SK-N-MC (cell line): ENCODE data around the gene BACH2.
A peak's percentile ranks its signal among the peaks of the same experiment; 100 is the strongest.
"Not testable (repeated sequence)": the region's sequence is repeated elsewhere in the genome, so short reads cannot be mapped to it uniquely, and the experiment has no call there.

Experiments used
- DNase-seq: peaks from one replicate; pipeline ENCODE4 v3.0.0-alpha.2; 2011; ENCODE audit warnings: low read depth, low spot score
- H3K27ac ChIP-seq: fragments of 200-600 bp; sonication (generic); 2 replicates; pipeline ENCODE4 v1.5.1; 2016; ENCODE audit warnings: mixed run types
- H3K36me3 ChIP-seq: fragments of 200-600 bp; sonication (generic); 2 replicates; pipeline ENCODE4 v1.6.1; 2017; ENCODE audit warnings: antibody characterized with exemption, low read length, mixed read lengths; ENCODE audit not compliant: insufficient read depth
- H3K4me3 ChIP-seq: fragments of 200-600 bp; sonication (generic); 2 replicates; pipeline ENCODE4 v1.5.1; 2016
- H3K9ac ChIP-seq: fragments of 200-600 bp; sonication (generic); 2 replicates; pipeline ENCODE4 v1.8.0; 2017; ENCODE audit warnings: mixed run types, mixed read lengths; ENCODE audit not compliant: insufficient read length
- H3K9me3 ChIP-seq: fragments of 200-600 bp; sonication (generic); 2 replicates; pipeline ENCODE4 v1.6.1; 2017; ENCODE audit warnings: low read depth, mild to moderate bottlenecking, antibody characterized with exemption, low read length, moderate library complexity, mixed read lengths
- EZH2 ChIP-seq: fragments of 200-600 bp; sonication (generic); IDR thresholded peaks from one replicate; pipeline ENCODE4 v1.6.1; 2017; ENCODE audit warnings: antibody characterized with exemption
- FOXP2 ChIP-seq: optimal IDR thresholded peaks from 2 replicates; pipeline ENCODE3; 2011; ENCODE audit warnings: mild to moderate bottlenecking, moderate library complexity; ENCODE audit not compliant: insufficient read depth; ENCODE audit errors: extremely low read length, control extremely low read depth
- POLR2AphosphoS5 ChIP-seq: IDR thresholded peaks from 2 replicates; pipeline ENCODE4 v1.6.1; 2012; ENCODE audit warnings: mild to moderate bottlenecking, low read depth, low read length, borderline replicate concordance

Gene BACH2

GRCh38 chr6:90296341-90297114 is at the start of gene BACH2:
TSS of gene BACH2 (minus strand) at chr6:90296843. CDS start at chr6:90008844, 287,999 bp downstream.
- H3K36me3 ChIP-seq, result no peaks in the 10 kb centered on the region
- peak within 1 kb of the TSS; percentile 76 for H3K4me3 ChIP-seq
- DNase-seq, result no peak
- no peaks in the 10 kb centered on the region for H3K9me3 ChIP-seq
- no peak within 1 kb of the TSS for H3K27ac ChIP-seq
- TF ChIP-seq FOXP2 (no peak), POLR2AphosphoS5 (no peak)
- H3K9ac ChIP-seq, result no peak within 1 kb of the TSS

- H3K9ac ChIP-seq, result no peak overlapping the region
- no peaks in the 10 kb centered on the region for H3K36me3 ChIP-seq
- no peak for DNase-seq
- H3K27ac ChIP-seq, result no peak overlapping the region
- H3K9me3 ChIP-seq, result no peaks in the 10 kb centered on the region
- TF ChIP-seq POLR2AphosphoS5 (no peak), FOXP2 (no peak), EZH2 (no peak)
- no peak overlapping the region for H3K4me3 ChIP-seq
Measured at GRCh38 chr6:90343576-90343975, 46.9 kb upstream of the BACH2 start.

DNA sequence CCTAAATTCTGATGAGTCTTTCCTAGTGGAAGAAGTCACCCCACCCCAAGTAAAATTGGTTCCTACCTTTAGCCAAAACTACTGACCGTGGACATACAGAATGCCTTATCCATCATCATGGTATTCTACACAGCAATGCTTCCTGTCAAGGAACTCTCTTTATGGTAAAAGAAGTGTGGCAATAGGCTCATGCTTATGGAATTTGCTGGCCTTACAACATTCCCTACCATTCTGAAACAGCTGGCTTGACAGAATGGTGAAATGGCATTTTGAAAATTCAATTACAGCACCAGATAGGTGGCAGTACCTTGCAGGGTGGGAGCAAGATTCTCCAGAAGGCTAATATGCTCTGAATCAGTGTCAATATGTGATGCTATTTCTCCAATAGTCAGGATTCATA is 41.8 kb upstream of the BACH2 start:
- DNase-seq, result no peak
- H3K36me3 ChIP-seq, result no peaks in the 10 kb centered on the region
- TF ChIP-seq POLR2AphosphoS5, result no peak
- TF ChIP-seq FOXP2, result no peak

DNA sequence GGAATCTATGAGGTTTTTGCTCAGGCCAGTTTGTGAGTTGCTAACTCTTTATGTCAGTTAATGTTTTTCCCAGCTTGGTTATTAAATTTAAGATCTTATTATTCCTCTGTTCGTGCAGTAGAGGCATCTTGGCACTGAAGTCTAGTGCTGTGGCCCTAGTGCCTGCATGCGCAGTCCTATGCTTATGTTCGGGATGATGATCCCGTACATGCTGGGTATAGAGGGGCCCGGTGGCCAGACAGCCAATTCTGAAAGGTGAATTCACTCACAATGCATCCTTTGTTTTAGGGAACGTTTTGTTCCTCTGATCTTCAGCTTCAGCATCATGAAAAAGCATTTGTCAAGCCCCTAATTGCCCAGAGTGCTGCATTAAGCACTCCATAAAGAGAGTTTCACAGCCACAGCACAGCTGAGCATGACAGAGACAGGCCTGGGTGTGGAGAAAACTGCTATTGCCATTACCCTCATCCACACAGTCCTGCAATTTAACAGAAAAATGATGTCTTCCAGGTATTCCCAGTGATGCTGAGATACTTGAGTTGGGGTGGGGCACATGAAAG is 39.8 kb upstream of the BACH2 start:
- Histone ChIP-seq H3K27ac (no peak overlapping the region), H3K36me3 (no peaks in the 10 kb centered on the region), H3K9me3 (no peaks in the 10 kb centered on the region), H3K4me3 (no peak overlapping the region), H3K9ac (no peak overlapping the region)
- TF ChIP-seq EZH2, result no peak
- TF ChIP-seq POLR2AphosphoS5, result no peak
- TF ChIP-seq FOXP2, result no peak
- DNase-seq, result no peak

More for the DNA sequence above, 41.8 kb upstream of the BACH2 start:
- H3K27ac ChIP-seq, result no peak overlapping the region
- no peak overlapping the region for H3K9ac ChIP-seq
- H3K4me3 ChIP-seq, result no peak overlapping the region
- H3K9me3 ChIP-seq, result no peaks in the 10 kb centered on the region

DNA sequence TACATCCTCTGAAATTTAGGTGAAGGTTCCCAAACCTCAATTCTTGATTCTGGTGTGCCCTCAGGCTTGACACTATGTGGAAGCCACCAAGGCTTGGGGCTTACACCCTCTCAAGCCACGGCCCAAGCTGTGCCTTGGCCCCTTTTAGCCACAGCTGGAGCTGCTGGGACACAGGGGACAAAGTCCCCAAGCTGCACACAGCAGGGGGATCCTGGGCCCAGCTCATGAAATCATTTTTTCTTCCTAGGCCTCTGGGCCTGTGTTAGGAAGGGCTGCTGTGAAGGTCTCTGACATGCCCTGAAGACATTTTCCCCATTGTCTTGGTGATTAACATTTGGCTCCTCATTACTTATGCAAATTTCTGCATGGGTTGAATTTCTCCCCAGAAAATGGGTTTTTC is 37.3 kb upstream of the BACH2 start:
- no peak for DNase-seq
- H3K9me3 ChIP-seq, result no peaks in the 10 kb centered on the region

GRCh38 chr6:90332978-90333543 is 36.4 kb upstream of the BACH2 start:
- H3K4me3 ChIP-seq, H3K27ac ChIP-seq, DNase-seq, H3K9me3 ChIP-seq, H3K36me3 ChIP-seq, H3K9ac ChIP-seq: not testable (repeated sequence)

More for the DNA sequence above, 37.3 kb upstream of the BACH2 start:
- Histone ChIP-seq H3K27ac (no peak overlapping the region), H3K36me3 (no peaks in the 10 kb centered on the region), H3K9ac (no peak overlapping the region), H3K4me3 (no peak overlapping the region)
- TF ChIP-seq POLR2AphosphoS5, result no peak
- TF ChIP-seq FOXP2, result no peak
- TF ChIP-seq EZH2, result no peak

DNA sequence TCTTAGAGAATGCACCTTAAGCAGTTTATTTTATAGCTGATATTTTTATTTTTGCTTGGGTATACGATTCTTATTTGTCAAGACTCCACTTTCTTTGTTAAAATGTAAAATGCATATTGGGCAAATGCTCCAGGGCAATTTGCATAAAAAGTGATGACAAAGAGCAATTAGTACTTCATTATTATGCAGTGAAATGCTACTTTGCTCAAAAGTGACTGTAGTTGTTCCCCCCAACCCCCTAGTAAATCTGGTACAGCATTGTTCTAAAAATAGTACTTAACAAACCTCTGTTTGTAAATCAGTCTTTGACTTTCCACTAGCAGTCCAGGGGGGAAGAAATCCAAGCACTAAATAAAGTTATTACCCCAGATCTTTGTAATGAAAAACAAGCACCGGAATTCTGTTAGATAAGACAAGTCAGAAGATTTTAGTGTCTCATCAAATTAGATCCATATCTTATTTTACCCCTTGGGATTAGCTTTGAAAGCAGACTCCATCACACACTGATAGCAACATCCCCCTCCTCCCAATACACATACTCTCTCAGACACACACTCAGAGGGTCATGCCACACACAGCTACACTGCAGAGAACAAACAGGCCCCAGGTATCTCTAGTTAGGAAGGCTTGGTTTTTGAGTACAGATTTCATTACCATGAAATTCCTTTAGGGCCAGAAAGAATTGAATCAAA is 32.9 kb upstream of the BACH2 start:
- Histone ChIP-seq H3K9me3 (no peaks in the 10 kb centered on the region), H3K27ac (no peak overlapping the region), H3K4me3 (no peak overlapping the region), H3K9ac (no peak overlapping the region), H3K36me3 (no peaks in the 10 kb centered on the region)
- TF ChIP-seq EZH2, result no peak
- no peak for TF ChIP-seq FOXP2
- no peak for TF ChIP-seq POLR2AphosphoS5
- DNase-seq, result no peak

- Histone ChIP-seq H3K36me3 (no peaks in the 10 kb centered on the region), H3K27ac (no peak overlapping the region), H3K9ac (no peak overlapping the region), H3K9me3 (no peaks in the 10 kb centered on the region), H3K4me3 (no peak overlapping the region)
- TF ChIP-seq FOXP2 (no peak), EZH2 (no peak), POLR2AphosphoS5 (no peak; the same call in 1 of the 2 replicates)
- peak; percentile 14 for DNase-seq
Measured at GRCh38 chr6:90328004-90328403, 31.4 kb upstream of the BACH2 start.
